Large intestine (tissue), 3 donors: Measurements from ENCODE around the gene UBE3B. TPM values are rescaled to one million over a fixed set of nuclear protein-coding genes. Genes with fewer than 3 reads are reported as not detected.
"Not testable (repeated sequence)": the region's sequence is repeated elsewhere in the genome, so short reads cannot be mapped to it uniquely, and the experiment has no call there.

Experiments
- DNase-seq, 2 donors: peaks; one replicate each; pipeline versions ENCODE4 v3.0.0 to v3.0.0-alpha.2; 2013
- H3K27ac ChIP-seq: one replicate; pipeline ENCODE4 v1.5.1; 2013; ENCODE audit warnings: low read length
- H3K27me3 ChIP-seq: 2 replicates; pipeline ENCODE4 v1.6.1; 2013; ENCODE audit warnings: low read length; ENCODE audit not compliant: control insufficient read depth, insufficient read depth
- H3K36me3 ChIP-seq: 2 replicates; pipeline ENCODE4 v1.6.1; 2013; ENCODE audit warnings: low read length; ENCODE audit not compliant: control insufficient read depth, insufficient read depth
- H3K4me1 ChIP-seq: one replicate; pipeline ENCODE4 v1.6.1; 2013; ENCODE audit warnings: low read length; ENCODE audit not compliant: control insufficient read depth, insufficient read depth
- H3K4me3 ChIP-seq: one replicate; pipeline ENCODE4 v1.5.1; 2013; ENCODE audit warnings: low read length
- H3K9me3 ChIP-seq: one replicate; pipeline ENCODE4 v1.6.1; 2013; ENCODE audit warnings: mild to moderate bottlenecking, low read depth, low read length, moderate library complexity; ENCODE audit not compliant: control insufficient read depth
- WGBS: methylation state at CpG from one replicate; pipeline ENCODE4 v1.1.5; 2013; ENCODE audit warnings: low lambda C conversion rate; ENCODE audit not compliant: insufficient coverage; 5-methylcytosine and 5-hydroxymethylcytosine counted together
- polyA plus RNA-seq: library from polyadenylated mRNA; unstranded; fragments of 120-200 nt; gene quantifications from one replicate; pipeline ENCODE4 v1.2.1, GENCODE V29; 2013

UBE3B gene
- polyA plus RNA-seq, 1 donor: 31.8 TPM

DNA sequence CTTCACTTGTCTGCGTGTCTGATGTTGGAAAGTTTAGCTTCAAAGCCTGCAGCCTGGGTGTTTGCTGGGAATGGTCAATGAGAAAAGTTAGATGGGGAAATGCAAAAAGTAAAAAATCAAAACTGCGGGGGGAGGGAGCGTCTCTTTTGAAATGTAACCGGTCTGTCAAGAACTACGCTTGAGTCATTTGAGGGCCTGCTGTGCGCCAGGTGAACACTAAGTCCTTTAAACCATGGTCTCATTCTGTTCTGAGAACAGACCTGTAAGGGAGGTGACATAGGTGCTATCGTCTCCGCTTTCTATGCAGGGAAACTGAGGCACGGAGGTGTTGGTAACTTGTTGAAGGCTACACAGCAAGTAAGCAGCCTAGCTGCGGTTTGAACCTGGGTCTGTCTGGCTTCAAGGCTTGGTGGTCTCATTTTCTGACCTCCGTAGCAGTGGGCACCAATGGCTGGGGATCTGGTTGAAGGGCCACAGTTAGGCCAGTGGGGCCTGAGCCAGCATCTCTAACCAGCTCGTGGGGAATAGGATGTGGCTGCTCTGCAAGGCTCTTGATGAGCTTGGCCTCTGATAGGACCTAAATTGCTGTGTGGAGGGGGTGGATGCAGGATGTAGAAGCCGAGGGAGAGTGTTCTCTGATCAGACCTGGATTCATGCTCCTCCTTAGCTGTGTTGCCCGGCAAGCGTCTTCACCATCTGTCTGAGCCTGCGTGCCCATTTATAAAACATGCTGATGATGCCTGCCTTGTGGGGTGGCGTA is 41.8 kb upstream of the UBE3B start:
- Histone ChIP-seq H3K27me3 (no peaks in the 10 kb centered on the region), H3K9me3 (no peaks in the 10 kb centered on the region), H3K27ac (no peak overlapping the region), H3K4me1 (no peaks in the 10 kb centered on the region), H3K4me3 (no peak overlapping the region), H3K36me3 (no peaks in the 10 kb centered on the region)
- WGBS: no CpG with 5 or more reads among the region's 17 CpGs
- DNase-seq: no peak

DNA sequence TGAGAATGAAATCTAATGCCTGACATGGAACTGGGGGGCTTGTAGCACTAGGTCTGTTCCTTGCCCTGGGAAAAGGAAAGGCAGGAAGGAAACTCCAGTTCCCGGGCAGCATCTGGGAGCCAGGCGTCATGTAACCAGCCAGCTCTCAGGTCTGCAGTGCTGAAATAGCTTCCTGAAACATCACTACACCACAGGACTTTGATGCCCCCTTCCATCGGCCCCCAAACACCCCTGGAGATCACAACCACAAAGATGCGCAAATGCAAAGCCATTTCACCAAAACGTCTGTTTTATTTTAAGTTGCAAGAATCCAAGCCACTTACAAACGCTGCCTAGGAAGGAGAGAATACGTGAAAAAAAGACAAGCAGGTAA is 41.3 kb upstream of the UBE3B start:
- Histone ChIP-seq H3K36me3 (no peaks in the 10 kb centered on the region), H3K27me3 (no peaks in the 10 kb centered on the region), H3K4me1 (no peaks in the 10 kb centered on the region), H3K27ac (no peak overlapping the region), H3K9me3 (no peaks in the 10 kb centered on the region), H3K4me3 (no peak overlapping the region)
- 58% methylated on average over 3 of the region's 7 CpGs for WGBS
- DNase-seq: no peak

DNA sequence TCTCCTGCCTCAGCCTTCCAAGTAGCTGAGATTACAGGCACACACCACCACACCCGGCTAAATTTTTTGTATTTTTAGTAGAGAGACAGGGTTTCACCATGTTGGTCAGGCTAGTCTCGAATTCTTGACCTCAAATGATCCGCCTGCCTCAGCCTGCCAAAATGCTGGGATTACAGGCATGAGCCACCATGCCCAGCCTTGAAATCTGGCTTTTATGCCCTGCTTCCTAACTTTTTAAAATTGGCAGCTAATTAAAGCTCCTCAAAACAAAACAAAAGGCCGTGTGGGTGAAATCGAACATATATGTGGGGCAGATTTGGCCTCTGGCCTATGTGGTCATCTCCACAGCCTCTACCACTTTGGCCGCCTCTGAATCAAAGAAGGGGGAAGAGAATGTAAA is 38.3 kb upstream of the UBE3B start:
- Histone ChIP-seq H3K9me3 (no peaks in the 10 kb centered on the region), H3K27me3 (no peaks in the 10 kb centered on the region), H3K36me3 (peaks cover 3% of the 10 kb centered on the region), H3K4me3 (no peak overlapping the region), H3K27ac (no peak overlapping the region), H3K4me1 (no peaks in the 10 kb centered on the region)
- DNase-seq: no peak
- WGBS: no CpG with 5 or more reads among the region's 6 CpGs

DNA sequence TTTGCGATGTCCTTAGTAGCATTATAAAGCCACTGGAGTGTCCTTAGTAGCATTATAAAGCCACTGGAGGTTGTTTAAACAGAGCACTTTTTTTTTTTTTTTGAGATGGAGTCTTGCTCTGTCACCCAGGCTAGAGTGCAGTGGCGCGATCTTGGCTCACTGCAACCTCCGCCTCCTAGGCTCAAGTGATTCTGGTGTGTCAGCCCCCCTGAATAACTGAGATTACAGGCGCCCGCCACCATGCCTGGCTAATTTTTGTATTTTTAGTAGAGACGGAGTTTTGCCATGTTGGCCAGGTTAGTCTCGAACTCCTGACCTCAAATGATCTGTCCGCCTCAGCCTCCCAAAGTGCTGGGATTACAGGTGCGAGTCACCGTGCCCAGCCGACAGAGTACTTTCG is 37.5 kb upstream of the UBE3B start:
- DNase-seq, H3K27ac ChIP-seq, H3K9me3 ChIP-seq, H3K36me3 ChIP-seq, H3K27me3 ChIP-seq, H3K4me3 ChIP-seq, H3K4me1 ChIP-seq: not testable (repeated sequence)
- WGBS: no CpG with 5 or more reads among the region's 13 CpGs

DNA sequence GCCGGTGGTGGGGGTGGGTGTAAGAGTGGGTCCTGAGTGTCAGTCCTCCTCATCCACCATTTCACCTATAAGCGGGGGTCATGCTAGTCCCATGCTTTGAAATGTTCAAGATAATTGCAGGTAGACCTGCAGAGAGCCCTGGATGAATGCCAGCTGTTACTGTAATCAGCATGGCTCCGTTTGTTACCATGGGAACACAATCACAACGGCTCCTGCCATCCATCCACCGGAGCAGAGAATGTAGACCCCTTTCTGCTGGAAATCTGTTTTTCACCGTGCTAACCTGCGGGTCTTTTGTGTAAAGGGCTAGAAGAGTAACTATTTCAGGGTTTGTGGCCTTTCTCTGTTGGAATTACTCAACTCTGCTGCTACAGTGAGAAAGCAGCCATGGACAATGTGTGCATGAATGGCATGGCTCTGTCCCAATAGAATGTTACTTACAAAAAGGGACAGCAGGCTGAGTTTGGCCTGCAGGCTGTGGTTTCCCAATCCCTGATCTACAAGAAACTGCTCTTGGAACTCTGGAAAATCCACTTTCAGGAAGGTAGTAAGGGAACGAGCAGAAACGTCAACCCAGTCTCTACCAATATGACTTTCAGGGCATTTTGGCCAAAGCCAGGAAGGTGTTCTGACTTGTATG is 36.5 kb upstream of the UBE3B start:
- Histone ChIP-seq H3K27ac (no peak overlapping the region), H3K4me3 (no peak overlapping the region), H3K9me3 (no peaks in the 10 kb centered on the region), H3K36me3 (peaks cover 9% of the 10 kb centered on the region), H3K4me1 (no peaks in the 10 kb centered on the region), H3K27me3 (no peaks in the 10 kb centered on the region)
- WGBS: no CpG with 5 or more reads among the region's 9 CpGs
- DNase-seq: no peak

DNA sequence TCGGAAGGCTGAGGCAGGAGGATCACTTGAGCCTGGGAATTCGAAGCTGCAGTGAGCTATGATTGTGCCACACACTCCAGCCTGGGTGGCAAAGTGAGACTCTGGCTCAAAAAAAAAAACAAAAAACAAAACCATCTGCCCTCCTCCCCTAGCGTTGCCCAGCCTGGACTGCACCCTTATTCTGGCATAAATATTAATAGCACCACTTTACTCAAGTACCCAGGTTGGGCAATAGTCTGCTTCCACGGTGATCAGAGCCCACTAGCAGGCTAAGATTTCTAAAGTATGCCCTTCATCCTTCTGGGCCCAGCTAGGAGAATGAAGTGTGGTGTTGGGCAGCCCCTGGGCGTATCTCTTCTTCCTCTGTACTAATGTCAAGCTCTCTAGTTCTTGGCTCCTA is 33.6 kb upstream of the UBE3B start:
- WGBS: no CpG with 5 or more reads among the region's 5 CpGs
- Histone ChIP-seq H3K27ac (no peak overlapping the region), H3K4me1 (no peaks in the 10 kb centered on the region), H3K36me3 (peaks cover 29% of the 10 kb centered on the region), H3K9me3 (no peaks in the 10 kb centered on the region), H3K4me3 (no peak overlapping the region), H3K27me3 (no peaks in the 10 kb centered on the region)
- DNase-seq: no peak

DNA sequence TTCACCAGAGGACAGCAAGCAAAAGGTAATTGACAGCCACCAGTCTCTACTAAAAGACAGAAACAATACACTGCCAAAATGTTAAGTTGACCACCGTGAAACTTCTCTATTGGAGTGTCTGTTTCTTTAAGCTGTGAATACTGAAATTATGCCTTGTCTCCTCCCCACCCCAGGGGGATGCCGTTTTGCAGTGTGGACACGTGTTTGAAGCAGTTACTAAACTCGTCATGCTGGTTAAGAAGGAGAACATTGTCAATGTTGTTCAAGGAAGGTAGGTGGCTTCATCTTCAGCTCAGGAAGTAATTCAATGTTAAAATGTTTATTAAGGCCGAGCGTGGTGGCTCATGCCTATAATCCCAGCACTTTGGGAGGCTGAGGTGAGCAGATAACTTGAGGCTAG is 33.2 kb upstream of the UBE3B start:
- H3K27ac ChIP-seq: no peak overlapping the region
- H3K27me3 ChIP-seq: no peaks in the 10 kb centered on the region
- H3K4me1 ChIP-seq: no peaks in the 10 kb centered on the region
- no peak overlapping the region for H3K4me3 ChIP-seq
- peaks cover 29% of the 10 kb centered on the region for H3K36me3 ChIP-seq
- H3K9me3 ChIP-seq: no peaks in the 10 kb centered on the region
- 83% methylated on average over 1 of the region's 6 CpGs for WGBS
- DNase-seq: no peak

DNA sequence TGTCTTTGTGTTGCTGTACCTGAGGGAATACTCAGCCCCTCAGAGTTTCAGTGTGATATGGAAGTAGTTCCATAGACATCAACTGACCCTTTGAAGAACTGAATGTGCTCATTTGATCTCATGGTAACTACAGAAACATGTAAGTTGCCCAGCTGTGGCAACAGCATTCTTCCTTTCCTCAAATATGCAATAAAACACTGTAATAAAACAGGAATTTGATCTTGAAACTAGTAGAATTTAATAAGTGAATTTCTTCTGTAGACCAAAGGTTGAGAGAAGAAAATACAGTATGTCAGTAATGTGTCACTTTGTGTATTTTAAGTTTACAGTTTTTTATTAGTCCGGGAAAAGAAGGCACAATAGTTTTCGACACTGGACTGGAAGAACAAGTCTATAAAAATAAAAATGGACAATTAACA is 32.2 kb upstream of the UBE3B start:
- no peaks in the 10 kb centered on the region for H3K4me1 ChIP-seq

DNA sequence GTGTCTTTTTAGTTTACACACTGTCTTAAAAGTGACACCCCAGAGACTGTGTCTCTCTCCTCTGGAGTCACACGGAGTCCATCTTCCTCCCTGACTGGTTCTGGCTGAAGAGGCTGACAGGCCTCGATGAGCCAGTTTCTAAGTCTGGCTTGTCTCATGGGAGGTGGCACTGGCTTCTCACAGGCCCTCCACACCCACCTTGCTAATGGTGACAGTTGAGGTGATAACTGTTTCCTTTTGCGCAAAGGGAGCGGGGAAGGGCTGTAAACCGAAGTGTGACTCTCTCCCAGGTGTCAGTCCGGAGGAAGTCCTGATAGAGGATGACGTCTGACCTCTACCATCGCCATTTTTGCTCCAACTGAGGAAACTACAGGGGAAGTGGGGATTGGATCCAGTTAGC is 30.6 kb upstream of the UBE3B start:
- no peak for DNase-seq
- no peaks in the 10 kb centered on the region for H3K4me1 ChIP-seq
- no peak overlapping the region for H3K4me3 ChIP-seq
- no peaks in the 10 kb centered on the region for H3K27me3 ChIP-seq
- peaks cover 46% of the 10 kb centered on the region for H3K36me3 ChIP-seq
- H3K27ac ChIP-seq: no peak overlapping the region
- no peaks in the 10 kb centered on the region for H3K9me3 ChIP-seq
- no CpG with 5 or more reads among the region's 8 CpGs for WGBS

More for the DNA sequence above, 32.2 kb upstream of the UBE3B start:
- peaks cover 31% of the 10 kb centered on the region for H3K36me3 ChIP-seq
- no peak overlapping the region for H3K27ac ChIP-seq
- DNase-seq: no peak
- H3K27me3 ChIP-seq: no peaks in the 10 kb centered on the region
- 85% methylated on average over 2 of the region's 2 CpGs for WGBS
- no peak overlapping the region for H3K4me3 ChIP-seq
- H3K9me3 ChIP-seq: no peaks in the 10 kb centered on the region

DNA sequence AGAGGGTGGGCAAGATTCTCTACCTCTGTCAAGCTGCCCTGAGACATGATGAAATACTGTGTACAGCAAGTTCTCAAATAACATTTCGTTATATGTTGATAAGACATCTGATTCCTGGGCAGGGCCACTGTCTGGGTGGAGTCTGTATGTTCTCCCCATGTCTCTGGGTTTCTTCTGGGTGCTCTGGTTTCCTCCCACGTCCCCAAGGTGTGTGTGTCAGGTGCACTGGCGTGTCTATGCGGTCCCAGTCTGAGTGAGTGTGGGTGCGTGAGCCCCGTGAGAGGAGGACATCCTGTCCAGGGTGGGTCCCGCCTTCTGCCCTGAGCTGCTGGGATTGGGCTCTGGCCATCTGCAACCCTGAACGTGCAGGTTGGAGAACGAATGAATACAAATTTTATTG is 30.0 kb upstream of the UBE3B start:
- H3K36me3 ChIP-seq: peaks cover 50% of the 10 kb centered on the region
- no peak overlapping the region for H3K4me3 ChIP-seq
- no peaks in the 10 kb centered on the region for H3K9me3 ChIP-seq
- no CpG with 5 or more reads among the region's 9 CpGs for WGBS
- H3K4me1 ChIP-seq: no peaks in the 10 kb centered on the region
- no peak overlapping the region for H3K27ac ChIP-seq
- no peaks in the 10 kb centered on the region for H3K27me3 ChIP-seq
- no peak for DNase-seq

DNA sequence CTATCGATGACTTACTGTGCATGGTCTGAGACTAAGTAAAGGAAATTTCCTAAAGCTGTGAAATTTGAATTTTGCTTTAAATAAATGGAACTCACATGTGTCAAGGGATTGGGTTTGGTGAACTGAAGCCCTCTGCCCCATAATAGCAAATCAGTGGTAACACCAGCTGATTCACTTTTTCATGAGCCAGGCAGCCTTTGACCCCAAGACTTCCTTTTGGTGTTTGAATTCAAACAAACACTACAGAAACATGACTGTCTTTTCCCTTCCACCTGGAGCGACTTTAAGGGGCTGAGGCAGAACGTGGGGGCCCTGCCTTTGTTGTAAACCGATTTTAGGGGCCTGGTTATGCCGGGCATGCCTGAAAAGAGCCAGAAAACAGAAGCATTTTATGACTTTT is 29.2 kb upstream of the UBE3B start:
- no peak for DNase-seq
- Histone ChIP-seq H3K27ac (no peak overlapping the region), H3K4me3 (no peak overlapping the region), H3K36me3 (peaks cover 56% of the 10 kb centered on the region), H3K4me1 (no peaks in the 10 kb centered on the region), H3K27me3 (no peaks in the 10 kb centered on the region), H3K9me3 (no peaks in the 10 kb centered on the region)
- whole genome bisulfite sequencing: no CpG with 5 or more reads among the region's 5 CpGs
